SK-N-SH (cell line): Measurements from ENCODE around the gene CD160.

Source experiments
- EP300 ChIP-seq, 2 experiments: IDR thresholded peaks; 2 replicates each; pipeline versions ENCODE4 v1.4.0 to v1.6.1; 2012; ENCODE audit warnings: borderline replicate concordance in 1 of 2, low read depth in 1 of 2, low read length in 1 of 2
- EZH2phosphoT487 ChIP-seq: fragments of 200-600 bp; sonication (generic); IDR thresholded peaks from 2 replicates; pipeline ENCODE4 v1.6.1; 2017; ENCODE audit warnings: low read depth, mixed run types, mild to moderate bottlenecking, antibody characterized with exemption, moderate library complexity, borderline replicate concordance
- POLR2AphosphoS5 ChIP-seq: IDR thresholded peaks from 2 replicates; pipeline ENCODE4 v1.6.1; 2012; ENCODE audit warnings: low read depth, low read length
- TEAD4 ChIP-seq: IDR thresholded peaks from 2 replicates; pipeline ENCODE4 v1.4.0; 2012; ENCODE audit warnings: mild to moderate bottlenecking, borderline replicate concordance; ENCODE audit not compliant: insufficient read depth
- TF ChIP-seq, protein P1 (sequence below): IDR thresholded peaks from 2 replicates; pipeline ENCODE4 v1.6.1; 2012; ENCODE audit warnings: mild to moderate bottlenecking, low read depth, low read length, moderate library complexity
- TF ChIP-seq, protein P2 (sequence below): fragments of 200-600 bp; sonication (generic); IDR thresholded peaks from 2 replicates; pipeline ENCODE4 v1.6.1; 2017; ENCODE audit warnings: antibody characterized with exemption, mild to moderate bottlenecking, moderate library complexity
- TF ChIP-seq, protein P3 (sequence below): fragments of 150-350 bp; IDR thresholded peaks from 2 replicates; pipeline ENCODE4 v1.6.1; 2017; ENCODE audit warnings: antibody characterized with exemption, low read length, low read depth, borderline replicate concordance

DNA sequence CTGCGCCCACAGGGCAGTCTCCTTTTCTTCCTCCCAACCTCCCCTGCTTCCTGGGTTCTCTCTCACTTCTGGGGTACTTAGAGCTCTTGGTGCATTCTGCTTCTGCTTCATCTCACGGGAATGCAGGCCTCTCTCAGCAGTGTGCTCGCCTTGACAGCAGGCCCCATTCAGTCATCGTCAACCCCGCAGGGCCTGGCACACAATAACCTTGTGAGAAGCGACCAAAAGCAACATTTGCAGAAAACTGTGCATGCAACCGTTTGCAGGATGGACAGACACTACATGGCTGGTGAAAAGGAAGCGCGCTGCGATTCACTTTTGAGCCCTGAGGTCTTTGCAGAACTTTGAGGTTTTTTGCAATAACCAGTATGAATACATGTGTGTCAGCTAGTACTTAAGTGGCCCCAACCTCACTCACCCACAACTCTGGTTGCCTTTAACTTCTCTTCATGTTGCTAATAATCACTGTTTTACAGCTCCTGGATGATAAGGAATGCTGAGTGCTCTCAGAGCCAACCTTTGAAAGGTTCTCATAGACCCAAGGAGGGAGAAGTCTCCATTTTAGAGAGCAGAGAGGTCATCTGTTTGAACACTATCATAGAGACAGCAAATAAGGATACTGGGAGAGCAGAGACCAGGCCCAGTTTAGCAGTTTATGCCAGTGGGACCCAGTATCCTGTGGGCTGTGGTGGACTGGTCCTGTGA, 2.5 kb upstream of the CD160 start:
- TF ChIP-seq, protein P1, sequence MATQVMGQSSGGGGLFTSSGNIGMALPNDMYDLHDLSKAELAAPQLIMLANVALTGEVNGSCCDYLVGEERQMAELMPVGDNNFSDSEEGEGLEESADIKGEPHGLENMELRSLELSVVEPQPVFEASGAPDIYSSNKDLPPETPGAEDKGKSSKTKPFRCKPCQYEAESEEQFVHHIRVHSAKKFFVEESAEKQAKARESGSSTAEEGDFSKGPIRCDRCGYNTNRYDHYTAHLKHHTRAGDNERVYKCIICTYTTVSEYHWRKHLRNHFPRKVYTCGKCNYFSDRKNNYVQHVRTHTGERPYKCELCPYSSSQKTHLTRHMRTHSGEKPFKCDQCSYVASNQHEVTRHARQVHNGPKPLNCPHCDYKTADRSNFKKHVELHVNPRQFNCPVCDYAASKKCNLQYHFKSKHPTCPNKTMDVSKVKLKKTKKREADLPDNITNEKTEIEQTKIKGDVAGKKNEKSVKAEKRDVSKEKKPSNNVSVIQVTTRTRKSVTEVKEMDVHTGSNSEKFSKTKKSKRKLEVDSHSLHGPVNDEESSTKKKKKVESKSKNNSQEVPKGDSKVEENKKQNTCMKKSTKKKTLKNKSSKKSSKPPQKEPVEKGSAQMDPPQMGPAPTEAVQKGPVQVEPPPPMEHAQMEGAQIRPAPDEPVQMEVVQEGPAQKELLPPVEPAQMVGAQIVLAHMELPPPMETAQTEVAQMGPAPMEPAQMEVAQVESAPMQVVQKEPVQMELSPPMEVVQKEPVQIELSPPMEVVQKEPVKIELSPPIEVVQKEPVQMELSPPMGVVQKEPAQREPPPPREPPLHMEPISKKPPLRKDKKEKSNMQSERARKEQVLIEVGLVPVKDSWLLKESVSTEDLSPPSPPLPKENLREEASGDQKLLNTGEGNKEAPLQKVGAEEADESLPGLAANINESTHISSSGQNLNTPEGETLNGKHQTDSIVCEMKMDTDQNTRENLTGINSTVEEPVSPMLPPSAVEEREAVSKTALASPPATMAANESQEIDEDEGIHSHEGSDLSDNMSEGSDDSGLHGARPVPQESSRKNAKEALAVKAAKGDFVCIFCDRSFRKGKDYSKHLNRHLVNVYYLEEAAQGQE: no peak
- TF ChIP-seq POLR2AphosphoS5 (no peak), EZH2phosphoT487 (no peak), EP300 (IDR thresholded peaks at IDR 0.05; ENCODE audit: borderline replicate concordance in 1 of 2, low read depth in 1 of 2, low read length in 1 of 2) (no peak), TEAD4 (no peak)
- TF ChIP-seq, protein P2, sequence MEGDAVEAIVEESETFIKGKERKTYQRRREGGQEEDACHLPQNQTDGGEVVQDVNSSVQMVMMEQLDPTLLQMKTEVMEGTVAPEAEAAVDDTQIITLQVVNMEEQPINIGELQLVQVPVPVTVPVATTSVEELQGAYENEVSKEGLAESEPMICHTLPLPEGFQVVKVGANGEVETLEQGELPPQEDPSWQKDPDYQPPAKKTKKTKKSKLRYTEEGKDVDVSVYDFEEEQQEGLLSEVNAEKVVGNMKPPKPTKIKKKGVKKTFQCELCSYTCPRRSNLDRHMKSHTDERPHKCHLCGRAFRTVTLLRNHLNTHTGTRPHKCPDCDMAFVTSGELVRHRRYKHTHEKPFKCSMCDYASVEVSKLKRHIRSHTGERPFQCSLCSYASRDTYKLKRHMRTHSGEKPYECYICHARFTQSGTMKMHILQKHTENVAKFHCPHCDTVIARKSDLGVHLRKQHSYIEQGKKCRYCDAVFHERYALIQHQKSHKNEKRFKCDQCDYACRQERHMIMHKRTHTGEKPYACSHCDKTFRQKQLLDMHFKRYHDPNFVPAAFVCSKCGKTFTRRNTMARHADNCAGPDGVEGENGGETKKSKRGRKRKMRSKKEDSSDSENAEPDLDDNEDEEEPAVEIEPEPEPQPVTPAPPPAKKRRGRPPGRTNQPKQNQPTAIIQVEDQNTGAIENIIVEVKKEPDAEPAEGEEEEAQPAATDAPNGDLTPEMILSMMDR: no peak
- TF ChIP-seq, protein P3, sequence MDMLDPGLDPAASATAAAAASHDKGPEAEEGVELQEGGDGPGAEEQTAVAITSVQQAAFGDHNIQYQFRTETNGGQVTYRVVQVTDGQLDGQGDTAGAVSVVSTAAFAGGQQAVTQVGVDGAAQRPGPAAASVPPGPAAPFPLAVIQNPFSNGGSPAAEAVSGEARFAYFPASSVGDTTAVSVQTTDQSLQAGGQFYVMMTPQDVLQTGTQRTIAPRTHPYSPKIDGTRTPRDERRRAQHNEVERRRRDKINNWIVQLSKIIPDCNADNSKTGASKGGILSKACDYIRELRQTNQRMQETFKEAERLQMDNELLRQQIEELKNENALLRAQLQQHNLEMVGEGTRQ: no peak
